ENCODE results near the gene NOL6. TPM values are rescaled to one million over a fixed set of nuclear protein-coding genes. Genes with fewer than 3 reads are reported as not detected.
"Not testable (repeated sequence)": the region's sequence is repeated elsewhere in the genome, so short reads cannot be mapped to it uniquely, and the experiment has no call there.

NOL6 gene, protein sequence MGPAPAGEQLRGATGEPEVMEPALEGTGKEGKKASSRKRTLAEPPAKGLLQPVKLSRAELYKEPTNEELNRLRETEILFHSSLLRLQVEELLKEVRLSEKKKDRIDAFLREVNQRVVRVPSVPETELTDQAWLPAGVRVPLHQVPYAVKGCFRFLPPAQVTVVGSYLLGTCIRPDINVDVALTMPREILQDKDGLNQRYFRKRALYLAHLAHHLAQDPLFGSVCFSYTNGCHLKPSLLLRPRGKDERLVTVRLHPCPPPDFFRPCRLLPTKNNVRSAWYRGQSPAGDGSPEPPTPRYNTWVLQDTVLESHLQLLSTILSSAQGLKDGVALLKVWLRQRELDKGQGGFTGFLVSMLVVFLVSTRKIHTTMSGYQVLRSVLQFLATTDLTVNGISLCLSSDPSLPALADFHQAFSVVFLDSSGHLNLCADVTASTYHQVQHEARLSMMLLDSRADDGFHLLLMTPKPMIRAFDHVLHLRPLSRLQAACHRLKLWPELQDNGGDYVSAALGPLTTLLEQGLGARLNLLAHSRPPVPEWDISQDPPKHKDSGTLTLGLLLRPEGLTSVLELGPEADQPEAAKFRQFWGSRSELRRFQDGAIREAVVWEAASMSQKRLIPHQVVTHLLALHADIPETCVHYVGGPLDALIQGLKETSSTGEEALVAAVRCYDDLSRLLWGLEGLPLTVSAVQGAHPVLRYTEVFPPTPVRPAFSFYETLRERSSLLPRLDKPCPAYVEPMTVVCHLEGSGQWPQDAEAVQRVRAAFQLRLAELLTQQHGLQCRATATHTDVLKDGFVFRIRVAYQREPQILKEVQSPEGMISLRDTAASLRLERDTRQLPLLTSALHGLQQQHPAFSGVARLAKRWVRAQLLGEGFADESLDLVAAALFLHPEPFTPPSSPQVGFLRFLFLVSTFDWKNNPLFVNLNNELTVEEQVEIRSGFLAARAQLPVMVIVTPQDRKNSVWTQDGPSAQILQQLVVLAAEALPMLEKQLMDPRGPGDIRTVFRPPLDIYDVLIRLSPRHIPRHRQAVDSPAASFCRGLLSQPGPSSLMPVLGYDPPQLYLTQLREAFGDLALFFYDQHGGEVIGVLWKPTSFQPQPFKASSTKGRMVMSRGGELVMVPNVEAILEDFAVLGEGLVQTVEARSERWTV
- total RNA-seq (10 to 100 TPM; 90.8 to 93.0 TPM), polyA plus RNA-seq (19.8 TPM)

- no peaks in the 10 kb centered on the region for H3K9me3 Mint-ChIP-seq
- H3K27ac Mint-ChIP-seq, result peak within 1 kb of the TSS; percentile 64 to 99 (median 97)
- ChIA-PET POLR2A (interaction anchor here (0.6 to 2.1 kb wide), 12 partner anchors 9 to 184 kb away, joined by 4 to 11 read pairs (median 5); partner anchors contain the start of genes AQP3 and NFX1), CTCF (interaction anchor here (0.8 to 3.8 kb wide), 16 partner anchors 10 to 274 kb away, joined by 3 to 28 read pairs (median 4); partner anchors contain the start of genes AQP3, AQP7 and NFX1)
- H3K27me3 Mint-ChIP-seq, result no peaks in the 10 kb centered on the region
- Histone ChIP-seq H3K4me3 (ENCODE audit: low read length) (peak within 1 kb of the TSS; percentile 76), H3K27me3 (ENCODE audit: insufficient read depth, low read length, poor library complexity, severe bottlenecking) (no peaks in the 10 kb centered on the region), H3K27ac (ENCODE audit: low read depth, low read length) (peak within 1 kb of the TSS; percentile 45), H3K4me1 (ENCODE audit: insufficient read depth, low read length) (peaks cover 22% of the 10 kb centered on the region), H3K9me3 (ENCODE audit: low read length) (no peaks in the 10 kb centered on the region), H3K36me3 (ENCODE audit: insufficient read depth, low read length) (peaks cover 29% of the 10 kb centered on the region)
- H3K36me3 Mint-ChIP-seq, result peaks cover 9 to 39% (median 12%) of the 10 kb centered on the region in 3 donors
- H3K4me1 Mint-ChIP-seq, result peaks cover 26 to 32% (median 31%) of the 10 kb centered on the region in 3 donors
- DNase-seq, result peak; percentile 94 to 99 (median 98)
- peak within 1 kb of the TSS; percentile 88 to 100 (median 99) for H3K4me3 Mint-ChIP-seq
These were observed at the start of gene NOL6 for GRCh38 chr9:33473643-33474352. Gene NOL6 (minus strand): TSS chr9:33473924. CDS start chr9:33473842, 82 bp downstream.

GRCh38 chr9:33521861-33522260, 48.1 kb upstream of the NOL6 start:
- H3K36me3 Mint-ChIP-seq; H3K4me1 ChIP-seq (ENCODE audit: insufficient read depth, low read length); H3K9me3 Mint-ChIP-seq; POLR2A ChIA-PET; DNase-seq; H3K27ac ChIP-seq (ENCODE audit: low read depth, low read length); H3K9me3 ChIP-seq (ENCODE audit: low read length); CTCF ChIA-PET; H3K27ac Mint-ChIP-seq; H3K4me3 ChIP-seq (ENCODE audit: low read length); H3K36me3 ChIP-seq (ENCODE audit: insufficient read depth, low read length): not testable (repeated sequence)
- H3K27me3 Mint-ChIP-seq, result peaks cover 15 to 56% of the 10 kb centered on the region in 2 donors
- H3K27me3 ChIP-seq (ENCODE audit: insufficient read depth, low read length, poor library complexity, severe bottlenecking), result peaks cover 12% of the 10 kb centered on the region
- peak overlapping the region in 1 of 7 donors; percentile 9 for H3K4me3 Mint-ChIP-seq
- peaks cover 4 to 15% (median 7%) of the 10 kb centered on the region in 3 donors for H3K4me1 Mint-ChIP-seq

DNA sequence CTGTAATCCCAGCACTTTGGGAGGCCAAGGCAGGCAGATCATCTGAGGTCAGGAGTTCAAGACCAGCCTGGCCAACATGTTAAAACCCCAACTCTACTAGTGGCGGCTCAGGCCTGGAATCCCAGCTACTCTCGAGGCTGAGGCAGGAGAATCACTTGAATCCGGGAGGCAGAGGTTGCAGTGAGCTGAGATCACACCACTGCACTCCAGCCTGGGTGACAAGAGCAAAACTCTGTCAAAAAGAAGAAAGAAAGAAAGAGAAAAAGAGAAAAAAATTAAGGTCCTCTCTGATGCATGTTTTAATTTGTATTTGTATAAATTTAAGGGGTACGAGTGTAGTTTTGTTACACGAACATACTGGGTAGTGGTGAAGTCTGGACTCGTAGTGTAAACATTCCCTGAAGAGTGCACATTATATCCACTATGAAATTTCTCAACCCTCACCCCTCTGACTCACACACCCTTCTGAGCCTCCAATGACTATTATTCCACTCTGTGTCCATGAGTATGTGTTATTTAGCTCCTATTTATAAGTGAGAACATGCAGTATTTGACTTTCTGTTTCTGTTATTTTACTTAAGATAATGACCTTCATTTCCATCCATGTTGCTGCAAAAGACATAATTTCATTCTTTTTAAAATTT, 44.3 kb upstream of the NOL6 start:
- DNase-seq; H3K9me3 ChIP-seq (ENCODE audit: low read length); POLR2A ChIA-PET; H3K27ac ChIP-seq (ENCODE audit: low read depth, low read length); H3K27ac Mint-ChIP-seq; H3K36me3 Mint-ChIP-seq; H3K36me3 ChIP-seq (ENCODE audit: insufficient read depth, low read length); H3K4me1 ChIP-seq (ENCODE audit: insufficient read depth, low read length); H3K4me1 Mint-ChIP-seq; H3K27me3 ChIP-seq (ENCODE audit: insufficient read depth, low read length, poor library complexity, severe bottlenecking); H3K4me3 ChIP-seq (ENCODE audit: low read length); H3K9me3 Mint-ChIP-seq; H3K4me3 Mint-ChIP-seq: not testable (repeated sequence)
- CTCF ChIA-PET, result interaction anchor here (1.0 kb wide), 1 partner anchor 126 kb away, joined by 3 read pairs; no protein-coding TSS in a partner anchor
- peaks cover 8 to 31% of the 10 kb centered on the region in 2 donors for H3K27me3 Mint-ChIP-seq

GRCh38 chr9:33517373-33517772, 43.6 kb upstream of the NOL6 start:
- peaks cover 0 to under 1% (median 0%) of the 10 kb centered on the region in 5 donors for H3K9me3 Mint-ChIP-seq
- H3K4me3 Mint-ChIP-seq, result no peak overlapping the region
- H3K27me3 Mint-ChIP-seq, result peaks cover 2 to 24% of the 10 kb centered on the region in 2 donors
- H3K4me1 ChIP-seq (ENCODE audit: insufficient read depth, low read length), result no peaks in the 10 kb centered on the region
- H3K4me3 ChIP-seq (ENCODE audit: low read length), result no peak overlapping the region
- DNase-seq, result no peak
- no peak overlapping the region for H3K27ac ChIP-seq (ENCODE audit: low read depth, low read length)
- ChIA-PET POLR2A (no interaction called here), CTCF (interaction anchor here (0.8 to 1.0 kb wide), 2 partner anchors 58 to 125 kb away, joined by 3 read pairs; no protein-coding TSS in a partner anchor)
- H3K36me3 Mint-ChIP-seq, result no peaks in the 10 kb centered on the region
- H3K36me3 ChIP-seq (ENCODE audit: insufficient read depth, low read length), result no peaks in the 10 kb centered on the region
- H3K4me1 Mint-ChIP-seq, result no peaks in the 10 kb centered on the region
- no peaks in the 10 kb centered on the region for H3K9me3 ChIP-seq (ENCODE audit: low read length)
- H3K27ac Mint-ChIP-seq, result peak overlapping the region in 1 of 8 donors; percentile 26
- no peaks in the 10 kb centered on the region for H3K27me3 ChIP-seq (ENCODE audit: insufficient read depth, low read length, poor library complexity, severe bottlenecking)

DNA sequence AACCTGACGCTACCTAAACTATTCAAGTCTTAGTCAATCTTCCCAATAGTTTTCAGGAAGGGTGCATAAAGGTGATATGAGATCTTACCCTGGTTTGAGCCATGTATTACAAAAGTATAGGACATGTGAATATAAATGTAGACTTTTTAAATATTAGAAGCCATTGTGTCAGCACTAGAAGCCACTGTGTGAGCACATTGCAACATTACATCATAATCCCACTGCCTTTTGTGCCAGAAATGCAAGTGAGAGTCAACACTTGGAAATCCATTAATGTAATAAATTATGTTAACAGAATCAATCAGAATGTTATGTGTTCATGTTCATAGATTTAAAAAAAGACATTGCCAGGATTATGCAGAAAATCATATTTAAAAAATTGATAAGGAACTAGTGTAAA, 42.7 kb upstream of the NOL6 start:
- peaks cover 2 to 15% of the 10 kb centered on the region in 2 donors for H3K27me3 Mint-ChIP-seq
- DNase-seq; H3K36me3 Mint-ChIP-seq; H3K36me3 ChIP-seq (ENCODE audit: insufficient read depth, low read length); CTCF ChIA-PET; POLR2A ChIA-PET; H3K4me1 Mint-ChIP-seq; H3K9me3 ChIP-seq (ENCODE audit: low read length); H3K4me3 Mint-ChIP-seq; H3K4me1 ChIP-seq (ENCODE audit: insufficient read depth, low read length); H3K9me3 Mint-ChIP-seq; H3K27ac Mint-ChIP-seq; H3K27ac ChIP-seq (ENCODE audit: low read depth, low read length); H3K27me3 ChIP-seq (ENCODE audit: insufficient read depth, low read length, poor library complexity, severe bottlenecking); H3K4me3 ChIP-seq (ENCODE audit: low read length): not testable (repeated sequence)

GRCh38 chr9:33515342-33515995, 41.7 kb upstream of the NOL6 start:
- POLR2A ChIA-PET; H3K4me3 ChIP-seq (ENCODE audit: low read length); CTCF ChIA-PET; H3K27ac Mint-ChIP-seq; H3K4me1 Mint-ChIP-seq; H3K36me3 Mint-ChIP-seq; H3K27ac ChIP-seq (ENCODE audit: low read depth, low read length); H3K36me3 ChIP-seq (ENCODE audit: insufficient read depth, low read length); DNase-seq; H3K4me3 Mint-ChIP-seq; H3K9me3 ChIP-seq (ENCODE audit: low read length); H3K4me1 ChIP-seq (ENCODE audit: insufficient read depth, low read length); H3K9me3 Mint-ChIP-seq; H3K27me3 ChIP-seq (ENCODE audit: insufficient read depth, low read length, poor library complexity, severe bottlenecking): not testable (repeated sequence)
- H3K27me3 Mint-ChIP-seq, result peaks cover 2 to 11% of the 10 kb centered on the region in 2 donors

GRCh38 chr9:33512535-33512934, 38.8 kb upstream of the NOL6 start:
- not testable (repeated sequence) for H3K27ac Mint-ChIP-seq

More at GRCh38 chr9:33512535-33512934, 38.8 kb upstream of the NOL6 start:
- H3K4me3 ChIP-seq (ENCODE audit: low read length); CTCF ChIA-PET; H3K4me1 Mint-ChIP-seq; H3K27ac ChIP-seq (ENCODE audit: low read depth, low read length); H3K36me3 Mint-ChIP-seq; H3K9me3 ChIP-seq (ENCODE audit: low read length); DNase-seq; POLR2A ChIA-PET; H3K36me3 ChIP-seq (ENCODE audit: insufficient read depth, low read length); H3K9me3 Mint-ChIP-seq; H3K27me3 Mint-ChIP-seq; H3K4me1 ChIP-seq (ENCODE audit: insufficient read depth, low read length); H3K27me3 ChIP-seq (ENCODE audit: insufficient read depth, low read length, poor library complexity, severe bottlenecking): not testable (repeated sequence)
- H3K4me3 Mint-ChIP-seq, result peak overlapping the region in 2 of 7 donors; percentile 20 to 23
